ENCODE measurements around the gene HIPK1. TPM values are rescaled to one million over a fixed set of nuclear protein-coding genes. Genes with fewer than 3 reads are reported as not detected.
"Not testable (repeated sequence)": the region's sequence is repeated elsewhere in the genome, so short reads cannot be mapped to it uniquely, and the experiment has no call there.

HIPK1 gene
- total RNA-seq, 1 donor from 2014 or later, result 27.6 TPM

- no peak for DNase-seq (ENCODE audit: low read depth in 2 of 2)
Observed at GRCh38 chr1:113981962-113982931, 53.1 kb downstream of the HIPK1 start.

DNA sequence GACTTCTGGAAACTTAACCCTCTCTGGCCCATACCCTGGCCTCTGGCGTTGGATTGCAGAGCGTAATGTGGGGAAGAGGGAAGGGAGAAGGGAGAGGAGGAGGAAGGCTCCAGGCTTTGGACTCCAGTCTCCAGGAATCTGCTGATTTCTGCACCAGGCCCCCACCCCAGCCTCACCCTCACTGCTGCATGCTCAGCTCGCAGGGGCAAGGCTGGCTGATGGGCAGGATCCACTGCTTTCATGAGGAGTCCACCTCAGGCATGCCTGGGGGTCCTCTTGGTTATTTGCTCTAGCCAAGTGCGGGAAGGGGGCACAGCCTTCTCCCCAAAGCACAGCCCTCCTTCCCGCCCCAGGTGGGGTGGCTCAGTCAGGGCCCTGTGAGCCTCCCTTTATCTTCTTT lies 53.8 kb downstream of the HIPK1 start:
- DNase-seq (ENCODE audit: low read depth in 2 of 2), result no peak

DNA sequence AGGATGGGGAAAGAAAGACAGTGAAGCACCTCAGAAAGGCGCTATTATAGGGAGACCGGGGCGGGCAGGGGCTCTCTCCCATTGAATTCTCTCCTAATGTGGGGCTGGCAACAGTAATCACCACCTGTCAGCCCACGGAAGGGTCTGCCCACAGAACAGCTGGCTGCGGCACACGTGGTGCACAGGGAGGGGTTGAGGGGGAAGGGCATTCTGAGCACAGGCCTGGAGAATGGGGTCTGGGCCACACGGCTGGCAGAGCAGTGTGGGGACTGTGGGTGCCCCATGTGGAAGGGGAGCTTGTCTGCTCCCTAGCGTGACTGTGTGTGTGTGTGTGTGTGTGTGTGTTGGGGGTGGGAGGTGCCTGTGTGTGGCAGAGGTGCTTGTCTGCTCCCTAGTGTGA lies 54.3 kb downstream of the HIPK1 start:
- no peak for DNase-seq (ENCODE audit: low read depth in 2 of 2)

DNA sequence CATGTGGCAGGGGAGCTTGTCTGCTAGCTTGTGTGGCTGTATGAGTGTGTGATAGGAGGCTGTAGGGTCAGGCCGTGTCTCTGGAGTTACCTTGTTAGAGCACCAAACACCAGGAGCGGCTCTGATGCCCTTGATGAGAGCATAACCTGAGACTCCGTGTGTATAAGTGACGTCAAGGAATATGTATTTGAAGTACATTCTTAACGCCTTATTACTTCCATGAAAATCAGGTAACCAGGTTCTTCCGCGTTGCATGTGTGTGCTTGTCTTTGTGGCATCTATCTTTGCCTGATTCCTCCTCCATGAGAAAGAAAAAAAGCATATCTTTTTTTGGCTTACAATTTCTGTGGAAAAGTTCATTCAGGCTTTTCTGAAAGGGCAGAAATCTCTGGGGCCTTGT lies 54.7 kb downstream of the HIPK1 start:
- no peak for DNase-seq (ENCODE audit: low read depth in 2 of 2)

GRCh38 chr1:113984710-113985109 lies 55.6 kb downstream of the HIPK1 start:
- peak; percentile 79 to 91 for DNase-seq (ENCODE audit: low read depth in 2 of 2)

DNA sequence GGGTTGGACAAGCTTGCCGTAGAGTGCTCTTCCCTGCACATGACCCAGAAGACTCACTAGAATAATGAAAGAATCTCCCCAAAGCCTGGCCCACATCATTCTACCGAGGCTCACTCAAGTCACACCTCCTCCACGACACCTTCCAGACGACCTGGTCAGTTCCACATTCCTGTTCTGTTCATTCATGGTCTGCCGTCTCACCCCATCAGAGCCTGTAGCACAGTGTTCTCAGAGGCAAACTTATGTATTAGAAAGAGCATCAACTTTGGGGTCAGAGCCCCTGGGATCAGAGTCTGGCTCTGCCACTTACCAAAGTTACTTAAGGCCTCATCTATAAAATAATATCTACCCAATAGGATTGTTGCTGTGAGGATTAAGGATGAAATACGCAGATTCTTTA lies 57.7 kb downstream of the HIPK1 start:
- no peak for DNase-seq (ENCODE audit: low read depth in 2 of 2)

- DNase-seq (ENCODE audit: low read depth in 2 of 2), result no peak
Observed at GRCh38 chr1:113987259-113987658, 58.1 kb downstream of the HIPK1 start.

DNA sequence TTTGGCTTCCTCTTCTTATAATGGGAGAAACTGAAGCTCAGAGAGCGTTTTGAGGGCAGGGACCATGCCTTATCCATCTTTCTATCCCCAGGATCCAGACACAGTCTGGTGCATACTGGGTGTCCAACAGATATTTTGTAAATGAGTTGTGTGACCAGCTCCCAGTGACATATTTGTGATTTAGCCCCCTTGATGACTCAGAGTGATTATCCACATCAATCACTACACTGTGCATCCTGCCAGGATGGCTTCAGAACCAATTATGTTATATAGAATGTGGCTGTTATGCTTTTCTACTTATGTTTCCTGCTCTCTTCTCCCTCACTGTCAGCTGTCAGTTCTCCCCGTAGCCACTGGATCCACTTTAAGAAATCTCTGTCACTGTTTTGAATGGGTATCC lies 61.4 kb downstream of the HIPK1 start:
- no peak for DNase-seq (ENCODE audit: low read depth in 2 of 2)

DNA sequence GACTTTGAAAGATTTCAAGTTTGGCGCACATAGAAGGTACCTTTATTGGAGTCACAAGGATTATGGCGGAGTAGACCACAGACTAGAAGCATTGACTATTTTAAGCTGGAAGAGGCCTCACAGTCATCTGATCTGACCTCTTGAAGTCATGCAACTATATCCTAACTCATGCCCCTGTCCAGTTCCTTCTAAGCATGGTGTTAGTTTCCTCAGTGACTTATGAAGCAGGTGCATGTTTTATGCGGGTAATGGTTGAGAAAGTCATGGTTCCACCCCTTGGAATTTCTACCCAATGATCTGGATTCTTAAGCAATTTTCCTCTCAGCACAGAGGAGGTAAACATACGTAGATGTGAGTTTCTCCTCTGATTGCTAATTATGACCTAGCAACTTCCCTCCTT lies 61.8 kb downstream of the HIPK1 start:
- DNase-seq (ENCODE audit: low read depth in 2 of 2), result no peak

DNA sequence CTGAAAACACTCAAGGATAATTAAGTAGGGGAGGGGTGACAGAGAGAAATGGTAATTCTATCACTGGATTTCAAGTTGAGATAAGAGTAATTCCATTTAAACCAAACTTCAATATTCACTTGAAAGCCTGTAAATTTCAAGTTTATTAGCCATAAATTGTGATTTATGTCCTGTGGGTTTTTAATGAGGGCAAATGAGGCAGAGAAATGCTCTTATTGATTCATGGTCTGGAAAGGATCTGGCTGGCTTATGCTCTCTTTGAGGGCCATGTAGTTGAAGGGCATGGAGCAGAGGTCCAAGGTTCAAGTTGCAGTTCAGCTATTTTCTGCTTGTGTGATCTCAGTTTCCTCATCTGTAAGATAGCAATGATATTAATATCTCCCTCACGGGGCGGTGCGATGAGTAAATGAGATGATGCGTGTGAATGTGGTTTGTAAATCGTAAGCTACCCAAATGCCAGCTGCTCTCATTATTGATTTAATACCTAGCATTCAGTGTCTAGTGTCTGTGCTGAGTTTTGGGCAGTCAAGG lies 62.4 kb downstream of the HIPK1 start:
- no peak for DNase-seq (ENCODE audit: low read depth in 2 of 2)

- DNase-seq (ENCODE audit: low read depth in 2 of 2), result no peak
Observed at GRCh38 chr1:113993072-113993471, 63.9 kb downstream of the HIPK1 start.

- no peak for DNase-seq (ENCODE audit: low read depth in 2 of 2)
Observed at GRCh38 chr1:113993766-113994165, 64.6 kb downstream of the HIPK1 start.

- DNase-seq (ENCODE audit: low read depth in 2 of 2), result no peak
Observed at GRCh38 chr1:113995382-113995781, 66.3 kb downstream of the HIPK1 start.

- DNase-seq (ENCODE audit: low read depth in 2 of 2), result peak in 1 of 2 donors; percentile 31
Observed at GRCh38 chr1:113998361-113998760, 69.2 kb downstream of the HIPK1 start.

DNA sequence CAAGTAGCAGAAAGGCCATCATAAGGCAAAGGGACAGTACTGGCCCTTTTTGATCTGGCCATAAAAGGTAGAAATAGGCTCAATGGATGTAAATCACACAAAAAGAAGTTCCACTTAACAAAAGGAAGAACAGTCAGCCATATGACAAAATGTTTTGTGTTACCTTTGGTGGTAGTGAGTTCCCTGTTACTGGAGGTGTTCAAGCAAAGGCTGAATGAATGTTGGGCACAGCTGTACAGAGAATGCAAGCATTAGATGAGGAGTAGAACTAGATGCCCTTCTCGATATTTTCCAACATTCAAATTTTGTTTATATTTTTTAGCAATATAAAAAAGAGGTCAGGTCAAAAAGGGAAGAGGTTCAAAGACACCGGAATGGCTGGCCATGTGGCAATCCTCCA lies 70.1 kb downstream of the HIPK1 start:
- DNase-seq (ENCODE audit: low read depth in 2 of 2), result no peak

- no peak for DNase-seq (ENCODE audit: low read depth in 2 of 2)
Observed at GRCh38 chr1:113999799-114000198, 70.7 kb downstream of the HIPK1 start.

- no peak for DNase-seq (ENCODE audit: low read depth in 2 of 2)
Observed at GRCh38 chr1:114000406-114000805, 71.3 kb downstream of the HIPK1 start.

DNA sequence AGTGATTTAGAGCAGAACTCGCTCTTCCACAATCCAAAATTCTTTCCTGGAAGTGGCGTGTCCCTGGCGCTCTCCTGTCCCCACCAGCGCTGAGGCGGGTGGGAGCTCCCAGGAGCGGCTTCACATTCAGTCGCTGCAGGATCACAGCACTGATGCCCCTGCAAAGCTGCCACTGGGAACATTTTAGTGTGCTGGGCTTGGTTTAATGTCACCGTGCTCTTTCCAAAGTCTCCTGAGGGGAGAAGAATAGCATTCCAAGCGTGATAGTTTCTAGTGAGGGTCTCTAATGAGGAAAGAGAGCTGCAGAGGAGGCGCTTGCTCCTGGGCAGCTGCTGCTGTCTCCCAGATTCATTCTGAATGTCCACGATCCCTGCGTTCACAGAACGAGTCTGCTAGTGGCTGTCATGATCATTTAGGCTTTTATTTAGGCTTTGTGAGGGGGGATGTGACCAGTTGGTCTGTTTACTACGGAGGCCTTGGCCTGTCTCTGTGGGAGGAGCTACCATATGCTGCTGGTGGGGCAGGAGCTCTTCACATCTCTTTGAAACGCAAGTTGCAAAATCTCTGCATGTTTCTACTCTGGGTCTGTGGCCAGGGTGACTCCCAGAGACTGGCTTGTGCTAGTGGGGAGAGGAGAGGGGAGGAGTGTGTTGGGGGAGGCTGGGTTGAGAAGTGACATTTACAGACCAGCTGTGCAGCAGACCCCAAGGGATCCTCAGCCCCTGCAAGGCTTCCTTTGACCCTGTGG lies 73.5 kb downstream of the HIPK1 start:
- no peak for DNase-seq (ENCODE audit: low read depth in 2 of 2)

DNA sequence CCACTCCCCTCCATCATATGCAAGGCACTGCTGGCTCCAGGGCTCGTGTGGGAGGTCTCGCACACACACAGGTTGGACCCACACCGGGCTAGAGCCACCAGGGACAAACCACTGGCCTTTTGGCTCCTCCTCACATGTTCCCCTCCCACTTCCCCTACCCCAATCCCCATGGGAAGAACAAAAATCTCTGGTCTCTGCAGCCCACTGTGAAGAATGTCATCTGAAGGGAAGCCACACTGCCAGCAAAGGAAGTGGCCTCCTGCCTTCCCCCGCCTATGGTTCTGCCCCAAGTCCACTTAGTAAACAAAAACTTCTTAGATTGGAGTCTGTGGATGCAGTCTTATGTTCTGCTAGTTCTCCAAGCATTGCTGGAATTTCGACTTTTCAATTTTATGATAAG lies 74.3 kb downstream of the HIPK1 start:
- DNase-seq (ENCODE audit: low read depth in 2 of 2), result no peak

- not testable (repeated sequence) for DNase-seq (ENCODE audit: low read depth in 2 of 2)
Observed at GRCh38 chr1:114006825-114007224, 77.7 kb downstream of the HIPK1 start.

- DNase-seq (ENCODE audit: low read depth in 2 of 2), result no peak
Observed at GRCh38 chr1:114008480-114008941, 79.4 kb downstream of the HIPK1 start.

DNA sequence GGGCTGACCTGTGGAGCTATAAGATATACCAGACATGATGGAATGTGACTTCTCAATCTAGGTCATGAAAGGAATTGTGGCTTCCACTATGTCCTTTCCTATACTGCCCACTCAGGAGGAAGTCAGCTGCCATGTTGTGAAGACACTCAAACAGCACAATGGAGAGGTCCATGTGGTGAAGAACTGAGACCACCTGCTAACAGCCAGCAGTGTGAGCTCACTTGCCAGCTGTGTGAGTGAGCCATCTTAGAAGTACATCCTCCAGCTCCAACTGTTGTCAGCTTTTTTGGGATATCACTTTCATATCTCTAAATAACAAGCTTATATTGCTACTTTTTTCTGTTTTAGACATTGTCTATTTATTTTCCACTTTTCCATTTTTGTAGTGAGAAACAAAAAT lies 79.9 kb downstream of the HIPK1 start:
- DNase-seq (ENCODE audit: low read depth in 2 of 2), result no peak
